Liver (tissue), 9 donors: ENCODE data around the gene CDK17. TPM values are rescaled to one million over a fixed set of nuclear protein-coding genes. Genes with fewer than 3 reads are reported as not detected.

Source experiments
- DNase-seq: peaks from one replicate; pipeline ENCODE4 v3.0.0-alpha.2; 2017; ENCODE audit warnings: low spot score
- H3K27ac ChIP-seq, 2 donors: one replicate each; pipeline ENCODE4 v1.7.0; 2013; ENCODE audit warnings: inconsistent platforms in 2 of 2, low read length in 2 of 2, control low read depth in 1 of 2, low read depth in 1 of 2, mild to moderate bottlenecking in 1 of 2
- H3K27me3 ChIP-seq, 4 donors: one replicate each; pipeline versions ENCODE4 v1.6.1 to v1.7.0; 2013; ENCODE audit warnings: low read length in 3 of 4, inconsistent platforms in 1 of 4, mild to moderate bottlenecking in 1 of 4, moderate library complexity in 1 of 4; ENCODE audit not compliant: control insufficient read depth in 4 of 4, insufficient read depth in 4 of 4
- H3K36me3 ChIP-seq, 4 donors: one replicate each; pipeline versions ENCODE4 v1.6.1 to v1.7.0; 2013; ENCODE audit warnings: low read length in 3 of 4, mild to moderate bottlenecking in 3 of 4, low read depth in 1 of 4, moderate library complexity in 1 of 4; ENCODE audit not compliant: control insufficient read depth in 4 of 4, insufficient read depth in 3 of 4
- H3K4me1 ChIP-seq, 4 donors: one replicate each; pipeline versions ENCODE4 v1.6.1 to v1.7.0; 2013; ENCODE audit warnings: low read length in 3 of 4, mild to moderate bottlenecking in 3 of 4, moderate library complexity in 1 of 4; ENCODE audit not compliant: control insufficient read depth in 4 of 4, insufficient read depth in 4 of 4
- H3K4me3 ChIP-seq, 3 donors: one replicate each; pipeline versions ENCODE4 v1.6.1 to v1.7.0; 2013; ENCODE audit warnings: low read length in 3 of 3, control low read depth in 1 of 3, low read depth in 1 of 3, mild to moderate bottlenecking in 1 of 3
- H3K9ac ChIP-seq, 2 donors: one replicate each; pipeline ENCODE4 v1.7.0; 2013; ENCODE audit warnings: low read length in 2 of 2, mild to moderate bottlenecking in 2 of 2, moderate library complexity in 2 of 2, control low read depth in 1 of 2, low read depth in 1 of 2
- H3K9me3 ChIP-seq, 4 donors: one replicate each; pipeline versions ENCODE4 v1.6.1 to v1.7.0; 2013; ENCODE audit warnings: low read length in 3 of 4; ENCODE audit not compliant: control insufficient read depth in 4 of 4
- ATF3 ChIP-seq: IDR thresholded peaks from 2 replicates; pipeline ENCODE4 v1.6.1; 2016; ENCODE audit warnings: antibody characterized with exemption
- CTCF ChIP-seq: fragments of 150-350 bp; IDR thresholded peaks from 2 replicates; pipeline ENCODE4 v1.5.1; 2017; ENCODE audit warnings: improper control_type of control experiment, low read depth, low read length; ENCODE audit not compliant: missing input control
- EGR1 ChIP-seq, 2 donors: IDR thresholded peaks; 2 replicates each; pipeline ENCODE4 v1.6.1; 2016 to 2018; ENCODE audit warnings: antibody characterized with exemption in 2 of 2, low read depth in 2 of 2
- FOXA1 ChIP-seq: IDR thresholded peaks from 2 replicates; pipeline ENCODE4 v1.6.1; 2016; ENCODE audit warnings: antibody characterized with exemption
- FOXA2 ChIP-seq: IDR thresholded peaks from 2 replicates; pipeline ENCODE4 v1.6.1; 2016; ENCODE audit warnings: antibody characterized with exemption
- GABPA ChIP-seq, 2 donors: IDR thresholded peaks in 1 of 2; conservative IDR thresholded peaks in 1 of 2; 2 replicates each; pipeline ENCODE4 v1.6.1; 2016; ENCODE audit warnings: antibody characterized with exemption in 2 of 2, mild to moderate bottlenecking in 1 of 2, moderate library complexity in 1 of 2
- HNF4A ChIP-seq, 2 donors: conservative IDR thresholded peaks; 2 replicates each; pipeline ENCODE4 v1.6.1; 2016; ENCODE audit warnings: antibody characterized with exemption in 2 of 2, mild to moderate bottlenecking in 2 of 2
- HNF4G ChIP-seq: IDR thresholded peaks from 2 replicates; pipeline ENCODE4 v1.6.1; 2016; ENCODE audit warnings: antibody characterized with exemption
- JUND ChIP-seq, 2 donors: IDR thresholded peaks; 2 replicates each; pipeline ENCODE4 v1.6.1; 2016; ENCODE audit warnings: antibody characterized with exemption in 2 of 2
- MAX ChIP-seq: IDR thresholded peaks from 2 replicates; pipeline ENCODE4 v1.6.1; 2016; ENCODE audit warnings: antibody characterized with exemption
- NR2F2 ChIP-seq: IDR thresholded peaks from 2 replicates; pipeline ENCODE4 v1.6.1; 2016; ENCODE audit warnings: antibody characterized with exemption
- RAD21 ChIP-seq, 2 donors: IDR thresholded peaks; 2 replicates each; pipeline ENCODE4 v1.6.1; 2016; ENCODE audit warnings: antibody characterized with exemption in 2 of 2, mild to moderate bottlenecking in 2 of 2
- REST ChIP-seq: IDR thresholded peaks from 2 replicates; pipeline ENCODE4 v1.6.1; 2016; ENCODE audit warnings: antibody characterized with exemption, mild to moderate bottlenecking
- RXRA ChIP-seq, 2 donors: IDR thresholded peaks; 2 replicates each; pipeline ENCODE4 v1.6.1; 2017 to 2018; ENCODE audit warnings: antibody characterized with exemption in 2 of 2, mild to moderate bottlenecking in 1 of 2
- SP1 ChIP-seq: IDR thresholded peaks from 2 replicates; pipeline ENCODE4 v1.6.1; 2018; ENCODE audit warnings: antibody characterized with exemption, mild to moderate bottlenecking
- TAF1 ChIP-seq: conservative IDR thresholded peaks from 2 replicates; pipeline ENCODE4 v1.6.1; 2016; ENCODE audit warnings: antibody characterized with exemption, mild to moderate bottlenecking
- YY1 ChIP-seq: IDR thresholded peaks from 2 replicates; pipeline ENCODE4 v1.6.1; 2016; ENCODE audit warnings: antibody characterized with exemption, mild to moderate bottlenecking
- ZBTB33 ChIP-seq: IDR thresholded peaks from 2 replicates; pipeline ENCODE4 v1.6.1; 2016; ENCODE audit warnings: antibody characterized with exemption
- WGBS: extraction: QIAGEN DNeasy Blood & Tissue Kit; methylation state at CpG from one replicate; pipeline ENCODE4 v1.1.7; 2013; 5-methylcytosine and 5-hydroxymethylcytosine counted together
- polyA plus RNA-seq, 2 donors: library from polyadenylated mRNA; stranded (reverse) in 1 of 2; unstranded in 1 of 2; fragments of 200-250 nt in 1 of 2; fragments of >200 nt in 1 of 2; fragmentation: Nextera tagmentation in 1 of 2; extraction: Ambion mirVana in 1 of 2; gene quantifications; one replicate each; pipeline versions ENCODE4 v1.2.1 to v1.2.3, GENCODE V29; 2013 to 2015
- total RNA-seq, 2 donors: library from RNA; depleted of rRNA; stranded (reverse); fragments of >200 nt; gene quantifications; one replicate each; pipeline ENCODE4 v1.2.3, GENCODE V29; 2014
- donor health status: healthy.
- donor health status: healthy.
- donor health status: healthy.
- donor health status: healthy.
- donor health status: healthy.

CDK17 gene
- total and polyA plus RNA-seq, 4 donors, result 4.8 to 25.2 (median 14.9) TPM

GRCh38 chr12:96247563-96247962 lies 152.7 kb downstream of the CDK17 start:
- no peak overlapping the region for H3K9ac ChIP-seq
- TF ChIP-seq RXRA (IDR thresholded peaks at IDR 0.05) (no peak), MAX (no peak), JUND (IDR thresholded peaks at IDR 0.05) (no peak), YY1 (no peak), NR2F2 (no peak), FOXA1 (no peak), ATF3 (no peak), GABPA (IDR thresholded peaks at IDR 0.05 in 1 of 2, conservative IDR thresholded peaks at IDR 0.05 in 1 of 2) (no peak), SP1 (no peak), CTCF (no peak), RAD21 (IDR thresholded peaks at IDR 0.05) (no peak), HNF4A (conservative IDR thresholded peaks at IDR 0.05) (no peak), REST (no peak), ZBTB33 (no peak), HNF4G (no peak), EGR1 (IDR thresholded peaks at IDR 0.05; ENCODE audit: low read depth in 2 of 2) (no peak), TAF1 (no peak), FOXA2 (no peak)
- H3K4me3 ChIP-seq, result no peak overlapping the region
- no peaks in the 10 kb centered on the region for H3K27me3 ChIP-seq
- no peak overlapping the region for H3K27ac ChIP-seq
- no peak for DNase-seq
- 92% methylated on average over 13 of the region's 13 CpGs for WGBS
- H3K4me1 ChIP-seq, result peaks cover 0 to 3% (median 2%) of the 10 kb centered on the region in 4 donors
- H3K9me3 ChIP-seq, result no peaks in the 10 kb centered on the region
- H3K36me3 ChIP-seq, result peaks cover 0 to 6% (median 3%) of the 10 kb centered on the region in 4 donors
